ENCODE results near the gene TENT5C.

TENT5C gene

DNA sequence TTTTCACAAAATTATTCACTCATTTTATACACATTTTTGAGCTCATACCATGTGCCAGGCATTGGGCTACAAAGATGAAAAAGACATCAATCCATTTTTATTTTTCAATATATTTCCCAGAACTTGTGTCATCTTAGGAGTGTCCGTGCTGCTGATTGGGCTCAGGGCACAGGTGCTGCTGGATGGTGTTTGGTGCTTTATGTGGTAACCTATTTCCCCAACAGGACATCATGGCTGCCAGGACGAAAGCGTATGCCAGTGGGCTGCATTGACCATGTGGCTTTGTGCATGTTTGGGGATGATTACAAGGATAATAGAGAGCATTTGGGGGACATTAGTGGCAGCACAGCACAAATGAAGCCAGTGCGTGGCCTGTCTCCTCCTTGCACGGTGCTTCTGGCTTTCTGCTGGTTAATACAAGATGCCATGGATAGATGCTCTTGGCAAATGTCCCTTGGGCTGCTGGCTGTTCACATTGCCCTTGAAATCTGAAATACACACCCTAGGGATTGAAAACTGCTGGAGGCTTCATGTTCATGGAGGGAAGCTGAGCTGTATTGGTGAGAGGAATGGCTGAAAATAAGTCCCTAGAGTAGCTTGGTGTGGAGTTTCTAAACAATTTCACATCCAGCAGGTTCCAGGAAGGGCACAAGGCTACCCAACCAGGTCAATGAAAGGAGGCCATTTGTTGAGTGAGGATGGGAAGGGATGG, 52.3 kb downstream of the TENT5C start:
- DNase-seq = no peak

DNA sequence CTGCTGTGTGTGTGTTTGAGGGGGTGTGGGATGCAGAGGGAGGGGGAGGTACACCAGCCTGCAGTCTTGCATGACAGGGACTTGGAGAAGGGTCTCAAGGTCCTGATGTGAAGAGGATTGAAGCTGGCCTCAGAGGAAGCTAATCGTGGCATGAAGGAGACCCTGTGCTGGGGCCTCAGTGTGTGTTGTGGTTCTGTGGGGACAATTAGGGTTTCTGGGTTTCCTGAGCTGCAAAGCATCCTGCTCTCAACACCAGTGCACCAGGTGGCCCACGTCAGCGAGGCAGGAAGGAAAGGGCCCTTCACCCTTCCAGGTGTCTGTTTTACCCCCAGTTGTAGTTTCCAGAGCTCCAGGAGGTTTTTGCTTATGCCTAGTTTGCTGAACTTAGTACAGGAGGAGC, 52.8 kb downstream of the TENT5C start:
- DNase-seq = no peak

DNA sequence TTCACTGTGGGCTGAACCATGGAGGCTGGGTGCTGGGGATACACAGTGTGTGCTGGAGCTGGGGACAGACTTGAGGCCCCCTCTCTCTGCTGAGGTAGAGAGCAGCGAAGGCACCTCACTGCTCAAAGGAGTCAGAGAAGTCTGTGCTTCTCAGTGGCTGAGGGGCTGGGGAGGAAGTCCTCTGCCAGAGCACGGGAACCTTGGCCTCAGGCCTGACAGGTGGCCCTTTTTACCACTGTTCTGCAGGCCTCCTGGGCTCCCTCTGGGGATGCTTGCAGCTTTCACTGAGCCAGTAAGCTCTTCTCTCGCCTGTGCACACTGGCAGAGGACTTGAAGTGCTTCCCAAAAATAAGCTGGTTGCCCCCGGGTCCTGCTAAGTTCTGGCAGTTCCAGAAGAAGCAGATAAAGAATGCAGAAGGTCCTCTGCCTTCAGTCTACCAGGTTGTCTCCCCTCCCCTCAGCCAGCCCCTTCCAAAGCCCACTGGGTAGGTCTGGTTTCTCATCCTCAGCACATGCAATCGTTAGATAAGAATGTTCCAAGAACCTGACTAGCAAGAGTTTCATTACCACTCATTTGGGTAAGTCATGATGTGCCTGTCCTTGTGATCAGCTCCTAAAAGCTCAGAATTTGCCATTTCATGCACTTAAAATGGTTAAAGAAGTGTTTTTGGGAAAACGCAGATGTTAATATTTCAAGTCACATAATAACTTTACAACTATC, 53.9 kb downstream of the TENT5C start:
- no peak for DNase-seq

DNA sequence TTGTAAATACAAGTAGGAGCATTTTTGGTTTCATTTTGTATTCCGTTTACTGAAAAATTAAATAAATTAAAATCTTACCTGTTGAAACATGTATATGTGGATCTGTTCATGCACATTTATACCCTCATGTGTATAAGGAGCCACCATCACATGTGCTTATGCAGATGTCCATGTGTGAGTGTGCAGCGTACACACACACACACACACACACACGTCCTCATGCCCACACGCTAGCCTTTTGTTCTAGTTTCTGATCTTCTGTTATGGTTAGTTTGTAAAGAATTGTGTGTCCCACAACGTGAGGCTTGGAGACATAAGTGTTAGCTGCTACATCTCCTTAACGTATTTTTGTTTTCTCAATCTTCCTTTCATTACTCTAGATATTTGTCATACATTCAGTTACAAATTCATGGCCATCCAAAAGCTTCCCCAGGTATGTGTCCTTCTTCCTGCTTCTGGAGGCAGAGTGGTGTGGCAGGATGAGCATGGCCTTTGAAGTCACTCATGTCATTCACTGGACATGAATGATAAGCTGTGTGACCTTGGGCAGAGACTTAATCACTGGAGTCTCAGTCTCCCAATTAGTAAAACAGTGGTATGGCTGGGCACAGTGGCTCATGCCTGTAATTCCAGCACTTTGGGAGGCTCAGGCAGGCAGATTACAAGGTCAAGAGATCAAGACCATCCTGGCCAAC, 54.6 kb downstream of the TENT5C start:
- no peak for DNase-seq

DNA sequence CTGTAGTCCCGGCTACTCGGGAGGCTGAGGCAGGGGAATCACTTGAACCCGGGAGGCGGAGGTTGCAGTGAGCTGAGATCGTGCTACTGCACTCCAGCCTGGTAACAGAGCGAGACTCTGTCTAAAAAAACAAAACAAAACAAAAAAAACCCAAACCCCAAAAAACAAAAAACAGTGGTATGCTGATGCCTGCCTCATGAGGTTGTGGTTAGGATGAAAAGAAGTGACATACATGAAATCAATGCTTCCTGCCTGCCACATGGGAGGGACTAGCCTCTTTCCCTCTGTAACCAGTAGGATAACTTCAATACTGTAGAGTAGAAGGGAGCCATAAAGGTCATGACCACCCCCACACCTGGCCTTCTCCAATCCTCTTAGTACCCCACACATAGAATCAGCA, 55.2 kb downstream of the TENT5C start:
- no peak for DNase-seq

DNA sequence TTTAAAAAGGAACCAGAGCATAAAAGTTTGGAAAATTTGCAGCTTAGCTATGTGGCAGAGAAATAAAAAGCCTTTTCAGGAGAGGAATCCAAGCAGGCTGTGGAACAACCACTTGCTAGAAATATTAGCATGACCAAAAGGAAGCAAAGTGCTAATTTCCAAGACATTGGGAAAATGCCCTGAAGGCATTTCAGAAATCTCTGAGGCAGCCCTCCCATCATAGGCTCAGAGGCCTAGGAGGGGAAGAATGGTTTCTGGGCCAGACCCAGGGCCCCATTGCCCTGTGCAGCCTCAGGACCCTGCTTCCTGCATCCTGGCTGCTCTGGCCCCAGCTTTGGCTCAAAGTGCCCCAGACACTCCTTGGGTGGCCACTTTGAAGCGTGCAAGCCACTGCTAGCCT, 56.8 kb downstream of the TENT5C start:
- DNase-seq = no peak

DNA sequence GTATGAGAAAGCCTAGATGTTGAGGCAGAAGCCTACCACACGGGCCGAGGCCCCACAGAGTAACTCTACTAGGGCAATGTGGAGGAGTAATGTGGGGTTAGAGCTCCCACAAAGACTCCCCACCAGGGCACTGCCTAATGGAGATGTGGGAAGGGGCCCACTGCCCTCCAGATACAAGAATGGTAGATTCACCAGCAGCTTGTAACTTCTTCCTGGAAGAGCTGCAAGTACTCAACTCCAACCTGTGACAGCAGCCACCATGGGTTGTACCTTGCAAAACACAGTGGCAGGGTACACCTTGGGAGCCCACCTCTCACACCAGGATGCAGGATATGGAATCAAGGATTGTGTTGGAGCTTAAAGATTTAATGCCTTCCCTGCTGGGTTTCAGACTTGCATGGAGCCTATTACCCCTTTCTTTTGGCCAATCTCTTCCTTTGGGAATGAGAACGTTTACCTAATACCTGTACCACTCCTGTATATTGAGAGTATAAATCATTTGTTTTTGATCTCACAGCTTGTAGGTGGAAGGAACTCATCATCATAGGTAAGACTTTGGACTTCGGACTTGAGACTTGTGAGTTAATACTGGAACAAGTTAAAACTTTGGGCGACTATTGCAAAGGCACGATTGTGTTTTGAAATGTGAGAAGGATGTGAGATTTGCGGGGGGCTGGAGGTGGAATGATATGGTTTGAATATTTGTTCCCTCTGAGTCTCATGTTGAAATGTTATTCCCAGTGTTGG, 57.5 kb downstream of the TENT5C start:
- no peak for DNase-seq

DNA sequence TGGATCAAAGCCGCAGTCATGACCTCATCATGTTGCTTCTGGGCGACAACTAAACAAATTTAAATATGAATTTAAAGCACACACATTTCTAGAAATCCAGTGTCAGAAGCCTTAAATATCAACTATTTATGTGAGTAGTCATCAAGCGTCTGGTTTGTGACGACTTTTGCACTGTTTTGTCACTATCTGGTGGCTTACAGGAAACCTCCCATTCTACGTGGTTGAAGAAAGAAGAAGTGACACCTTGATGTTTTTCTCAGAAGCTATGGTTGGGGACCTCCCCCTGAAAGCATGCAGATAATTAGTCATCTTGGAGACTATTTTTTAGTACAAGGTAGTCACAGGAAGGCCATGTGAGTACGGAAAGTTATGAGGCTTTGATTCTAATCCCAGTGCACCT, 58.5 kb downstream of the TENT5C start:
- peak in 1 of 2 experiments; percentile 8 for DNase-seq

DNA sequence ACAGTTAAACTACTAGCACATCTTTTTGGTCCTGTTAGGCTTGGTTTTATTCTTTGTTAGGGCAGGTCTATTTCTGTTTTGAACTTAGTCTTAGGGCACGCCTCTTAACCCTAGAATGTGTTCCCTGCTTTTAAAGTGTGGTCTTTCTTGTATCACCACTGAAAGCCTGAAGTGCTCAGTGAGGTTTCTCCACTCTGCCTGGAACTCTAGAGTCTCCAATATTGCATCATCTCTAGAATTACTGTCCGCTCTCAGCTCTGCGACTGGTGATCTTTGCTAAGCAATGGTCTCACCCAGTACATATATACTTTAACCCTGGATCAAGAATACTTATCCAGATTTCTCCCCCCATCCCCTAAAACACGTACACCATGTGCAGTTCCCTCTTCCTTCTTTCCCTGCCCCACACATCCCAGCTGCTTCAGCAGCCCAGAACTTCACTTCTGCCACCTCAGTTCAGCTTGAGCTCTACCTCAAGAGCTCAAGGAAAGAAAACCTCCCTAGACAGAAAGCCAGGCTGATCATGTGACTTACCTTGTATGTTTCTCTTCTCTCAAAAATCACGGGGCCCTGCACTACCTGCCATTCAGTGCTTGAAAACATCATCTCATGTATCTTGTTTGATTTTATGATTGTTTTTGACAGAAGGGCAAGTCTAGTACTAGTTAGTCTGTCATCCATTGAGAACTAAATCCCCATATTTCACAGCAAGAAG, 59.9 kb downstream of the TENT5C start:
- DNase-seq = no peak

DNA sequence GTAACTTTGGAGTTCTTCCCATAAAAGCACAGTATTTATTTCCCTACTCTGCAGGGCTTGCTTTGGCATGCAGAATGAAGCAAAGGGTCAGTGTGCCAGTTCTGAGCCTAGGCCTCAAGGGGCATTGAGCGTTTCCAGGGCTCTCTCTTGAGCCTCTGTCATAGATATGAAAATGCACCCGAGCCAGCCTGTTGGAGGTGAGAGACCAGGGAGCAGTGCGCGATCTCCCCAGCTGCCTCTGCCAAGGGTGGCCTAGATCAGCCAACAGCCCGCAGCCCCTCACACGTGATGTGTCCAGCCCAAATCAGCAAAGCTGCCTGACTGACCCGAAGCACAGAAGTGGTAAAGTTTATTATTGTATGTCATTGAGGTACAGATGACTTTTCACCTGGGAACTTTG, 63.7 kb downstream of the TENT5C start:
- DNase-seq = no peak

DNA sequence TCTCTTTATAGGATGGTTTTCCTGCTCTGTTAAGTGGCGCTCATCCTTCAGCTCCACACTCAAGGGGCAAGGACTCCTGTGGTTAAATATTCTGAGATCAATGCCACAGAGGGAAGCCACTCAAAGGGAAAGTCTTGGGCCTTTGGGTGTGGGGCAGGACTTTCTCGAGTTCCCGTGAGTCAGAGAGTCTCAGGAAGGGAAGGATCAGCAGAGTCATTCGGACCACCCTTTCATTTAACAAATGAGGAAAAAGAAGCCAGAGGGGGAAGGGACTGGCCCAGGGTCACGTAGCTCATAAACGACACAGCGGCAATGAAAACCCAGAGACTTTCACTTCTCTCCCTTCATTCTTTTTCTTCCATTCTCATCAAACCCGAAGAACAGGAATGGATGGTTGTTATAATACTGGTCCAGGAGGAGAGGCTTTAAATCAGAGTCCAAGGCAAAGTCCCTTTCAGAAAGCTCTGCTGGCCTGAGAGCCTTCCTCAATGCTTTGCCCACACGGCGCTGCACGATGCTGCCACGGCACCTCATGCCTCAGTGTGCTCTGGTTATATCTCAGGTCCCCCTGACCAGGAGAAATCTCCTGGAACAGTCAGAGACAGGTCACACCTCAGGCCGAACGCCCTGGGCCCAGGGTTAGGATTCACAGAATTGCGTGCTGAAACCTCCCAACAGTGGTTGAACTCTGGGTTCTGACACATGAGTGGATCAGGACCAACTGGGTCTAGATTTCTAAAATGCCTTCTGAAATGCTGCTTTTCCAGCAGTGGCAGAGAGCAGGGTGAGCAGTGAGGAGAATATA, 65.3 kb downstream of the TENT5C start:
- no peak for DNase-seq

DNA sequence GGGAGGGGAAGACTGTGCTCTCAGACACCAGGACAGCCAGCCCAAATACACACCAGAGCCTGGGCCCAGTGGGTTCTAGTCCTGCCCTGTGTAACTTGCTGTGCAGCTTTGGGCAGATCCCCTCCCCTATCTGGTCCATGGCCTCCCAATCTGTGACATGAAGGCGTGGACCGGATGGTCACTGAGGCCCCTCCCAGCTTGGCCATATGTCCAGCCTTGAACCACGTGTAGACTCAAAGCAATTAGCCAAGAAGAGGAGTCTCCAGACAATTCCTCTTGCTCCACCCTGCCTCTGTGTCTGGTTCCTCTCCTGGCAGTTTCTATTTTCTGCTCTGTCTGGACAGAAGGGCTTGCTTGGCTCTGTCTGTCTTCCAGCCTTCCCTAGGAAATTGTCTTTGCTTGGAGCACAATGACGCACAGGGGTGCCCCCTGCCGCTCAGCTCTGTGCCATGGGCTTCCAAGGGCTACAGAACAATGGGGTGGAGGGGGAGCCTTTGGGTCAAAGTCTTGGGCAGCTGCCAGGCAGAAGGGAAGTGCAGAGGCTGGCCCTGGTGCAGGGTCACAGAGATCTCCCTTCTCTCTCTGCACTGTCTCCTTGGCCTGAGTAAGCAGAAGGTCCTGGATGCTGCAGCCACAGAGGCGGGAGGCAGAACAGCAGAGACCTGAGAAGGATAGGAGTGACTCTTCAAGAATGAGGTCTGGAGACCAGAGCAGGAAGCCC, 66.1 kb downstream of the TENT5C start:
- no peak for DNase-seq

DNA sequence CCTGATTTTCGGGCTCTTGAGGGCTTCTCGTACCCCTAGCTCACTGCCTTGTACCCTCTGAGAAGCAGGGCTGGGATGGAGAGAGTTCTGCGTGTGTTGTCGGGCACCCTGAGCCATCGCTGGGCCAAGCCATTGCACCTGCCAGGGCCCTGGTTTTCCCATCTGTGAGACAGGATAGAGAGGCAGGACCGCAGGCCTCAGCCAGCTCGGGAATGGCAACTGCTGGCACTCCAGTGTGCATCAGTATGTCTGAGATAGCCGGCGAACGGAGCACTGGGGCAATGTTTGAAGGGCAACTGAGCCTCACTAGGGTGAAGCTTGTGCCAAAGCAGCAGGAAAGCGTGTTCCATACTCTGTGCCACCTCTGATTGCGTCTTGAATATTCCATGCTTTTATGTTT, 66.9 kb downstream of the TENT5C start:
- no peak for DNase-seq

DNA sequence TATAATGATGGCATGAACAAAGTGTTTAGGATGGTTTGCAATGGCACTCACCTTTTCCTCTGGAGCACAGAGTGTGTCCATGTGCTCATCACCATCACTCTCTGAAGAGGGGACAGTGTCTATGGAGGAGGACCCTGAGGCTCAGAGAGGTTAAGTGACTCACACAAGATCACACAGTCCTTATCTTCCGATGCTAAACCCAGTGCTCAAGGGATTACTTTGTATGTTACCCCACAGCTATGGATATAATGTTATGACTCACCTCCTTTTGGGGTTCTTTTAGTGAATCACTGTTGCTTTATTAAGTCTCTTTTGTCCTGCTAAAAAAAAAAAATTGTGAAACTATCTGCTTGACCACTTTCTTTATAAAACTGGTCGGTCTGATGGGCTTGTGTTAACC, 67.6 kb downstream of the TENT5C start:
- DNase-seq = no peak

DNA sequence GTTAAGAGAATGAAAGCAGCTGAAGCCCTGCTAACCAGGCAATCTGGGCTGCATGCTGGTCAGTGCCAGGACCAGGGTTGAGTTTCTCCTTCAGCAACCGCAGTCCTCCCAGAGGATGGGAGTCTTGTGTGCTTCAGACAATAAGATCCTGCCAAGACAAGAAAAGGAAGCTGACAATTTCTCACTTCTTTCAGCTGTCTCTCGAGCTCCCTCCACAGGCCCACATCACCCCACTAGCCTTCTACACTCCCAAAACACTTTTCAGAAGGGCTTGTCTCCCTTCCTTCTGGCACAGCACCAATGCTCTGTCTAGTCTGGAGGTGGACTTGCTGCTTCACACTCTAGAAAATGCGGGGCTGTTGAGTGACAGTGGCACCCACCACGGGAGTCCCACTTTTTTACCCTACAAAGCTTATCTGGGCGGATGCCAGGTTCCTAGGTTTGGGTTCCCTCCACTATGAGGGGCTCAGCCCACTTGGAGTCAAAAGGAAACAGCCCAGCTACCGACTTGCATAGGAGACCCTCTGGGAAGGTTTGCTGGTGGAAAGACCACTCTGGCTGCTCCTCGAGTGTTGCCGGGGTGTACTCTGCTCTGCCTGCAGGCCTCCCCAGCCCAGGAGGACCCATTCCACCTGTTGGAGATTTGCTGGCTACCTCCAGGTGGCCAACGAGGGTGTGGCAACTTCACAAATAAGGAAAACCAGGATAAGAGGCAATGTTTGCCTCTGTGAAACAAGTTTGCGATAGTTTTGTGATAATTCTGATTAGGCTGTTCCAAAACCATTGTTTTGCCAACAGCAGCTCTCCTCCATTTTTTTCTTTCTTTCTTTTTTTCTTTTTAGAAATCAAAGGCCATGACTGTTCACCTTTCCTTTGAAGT, 68.9 kb downstream of the TENT5C start:
- DNase-seq = peak; percentile 65 to 67

DNA sequence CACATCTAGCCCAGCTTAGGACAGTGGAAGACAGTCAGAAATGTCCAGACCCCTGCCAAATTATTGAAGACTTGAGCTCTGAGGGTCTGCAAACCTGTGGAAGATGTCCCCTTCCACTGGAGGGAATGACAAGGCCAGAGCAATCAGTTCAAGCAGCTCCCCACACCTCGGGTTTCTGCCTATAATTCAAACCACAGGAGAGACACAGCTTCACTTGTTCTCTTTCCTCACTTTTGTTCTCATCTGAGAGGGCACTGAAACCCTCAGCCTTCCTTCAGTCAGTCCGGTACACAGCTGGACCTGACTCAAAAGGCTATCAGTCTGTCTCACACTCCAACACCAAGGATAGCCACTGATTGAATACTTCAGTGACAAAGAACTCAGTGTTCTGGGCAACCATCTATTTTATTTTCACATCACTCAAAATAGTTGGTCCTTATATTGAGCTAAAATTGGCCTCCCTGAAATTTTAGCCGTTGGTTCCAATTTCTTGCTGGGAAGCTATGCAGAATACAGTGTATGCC, 70.1 kb downstream of the TENT5C start:
- DNase-seq = no peak

DNA sequence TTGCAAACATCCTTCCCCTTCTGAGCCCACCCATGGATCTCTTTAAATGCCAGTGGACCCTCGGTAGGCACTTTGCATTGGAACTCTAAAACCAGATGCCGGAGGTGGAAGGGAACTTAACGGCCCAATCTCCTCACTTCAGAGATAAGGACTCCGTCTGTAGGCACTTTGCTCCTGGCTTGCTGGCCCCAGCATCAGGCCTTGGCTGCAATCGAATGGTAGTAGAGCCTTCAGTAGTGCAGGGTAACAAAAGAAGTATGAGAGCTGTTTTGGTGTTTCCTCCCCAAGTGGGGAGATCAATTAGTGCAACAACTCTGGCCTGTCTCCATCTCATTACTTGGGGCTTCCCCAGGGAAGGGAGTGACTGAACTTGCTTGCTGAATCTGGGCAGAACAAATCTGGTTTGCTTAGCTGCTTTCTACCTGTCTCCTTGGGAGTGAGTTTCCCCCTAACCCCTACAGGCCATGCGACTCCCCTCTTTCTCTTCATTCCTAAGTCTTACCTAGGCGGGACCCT, 70.8 kb downstream of the TENT5C start:
- no peak for DNase-seq
